C4-2B (cell line): ENCODE results near the gene FAM117A.
"Not testable (repeated sequence)": the region's sequence is repeated elsewhere in the genome, so short reads cannot be mapped to it uniquely, and the experiment has no call there.

Experiments
- H3K27ac ChIP-seq: fragments of 450-650 bp; 2 replicates; pipeline ENCODE4 v1.5.1; 2017
- ZFX ChIP-seq: fragments of 450-650 bp; IDR thresholded peaks from 2 replicates; pipeline ENCODE4 v1.6.1; 2017
- TF ChIP-seq, protein P1 (sequence below): fragments of 450-650 bp; conservative IDR thresholded peaks from 2 replicates; pipeline ENCODE4 v1.5.1; 2017; ENCODE audit warnings: mild to moderate bottlenecking

Gene FAM117A

DNA sequence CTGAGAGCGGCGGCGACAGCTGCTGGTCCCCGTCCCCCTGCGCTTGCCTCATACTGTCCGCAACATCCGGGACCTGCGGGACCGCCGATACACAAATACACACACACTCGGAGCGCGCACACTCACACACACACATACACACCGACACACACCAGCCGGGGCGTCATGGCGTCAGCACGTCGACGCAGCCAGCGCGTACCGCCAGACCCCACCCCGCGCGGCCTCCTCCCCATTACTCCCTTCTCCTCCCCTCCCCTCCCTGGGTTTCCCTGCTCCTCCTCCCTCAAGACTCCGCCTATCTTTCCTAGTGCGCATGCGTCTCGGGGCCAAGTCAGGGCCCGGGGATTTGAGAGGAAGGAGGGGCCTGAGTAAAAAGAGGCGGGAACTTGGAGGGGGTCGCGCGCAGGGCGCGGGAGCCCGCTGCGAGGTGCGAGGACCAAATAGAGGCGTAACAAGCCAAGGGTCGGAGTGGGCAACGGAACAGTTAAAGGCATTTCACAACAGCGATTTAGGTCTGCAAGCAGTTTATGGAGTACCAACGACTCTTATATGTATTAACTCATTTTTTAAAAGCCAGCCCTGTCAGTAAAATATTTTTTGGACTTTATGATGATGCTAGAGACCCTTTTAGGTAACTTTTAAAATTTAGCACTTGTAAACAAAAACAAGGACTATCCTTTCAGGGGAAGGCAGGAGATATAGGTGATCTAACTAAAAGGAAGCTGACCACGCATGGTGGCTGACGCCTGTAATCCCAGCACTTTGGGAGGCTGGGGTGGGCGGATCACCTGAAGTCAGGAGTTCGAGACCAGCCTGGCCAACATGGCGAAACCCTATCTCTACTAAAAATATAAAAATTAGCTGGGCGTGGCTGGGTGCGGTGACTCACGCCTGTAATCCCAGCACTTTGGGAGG lies 85.7 kb downstream of the FAM117A start, which contains the start of gene SPOP:
SPOP (minus strand) TSS at position 165 of the 915 bp plus-strand sequence. CDS start 55,287 bp downstream, outside the sequence.
- H3K27ac ChIP-seq = peak within 1 kb of the TSS; percentile 93
- TF ChIP-seq, protein P1, sequence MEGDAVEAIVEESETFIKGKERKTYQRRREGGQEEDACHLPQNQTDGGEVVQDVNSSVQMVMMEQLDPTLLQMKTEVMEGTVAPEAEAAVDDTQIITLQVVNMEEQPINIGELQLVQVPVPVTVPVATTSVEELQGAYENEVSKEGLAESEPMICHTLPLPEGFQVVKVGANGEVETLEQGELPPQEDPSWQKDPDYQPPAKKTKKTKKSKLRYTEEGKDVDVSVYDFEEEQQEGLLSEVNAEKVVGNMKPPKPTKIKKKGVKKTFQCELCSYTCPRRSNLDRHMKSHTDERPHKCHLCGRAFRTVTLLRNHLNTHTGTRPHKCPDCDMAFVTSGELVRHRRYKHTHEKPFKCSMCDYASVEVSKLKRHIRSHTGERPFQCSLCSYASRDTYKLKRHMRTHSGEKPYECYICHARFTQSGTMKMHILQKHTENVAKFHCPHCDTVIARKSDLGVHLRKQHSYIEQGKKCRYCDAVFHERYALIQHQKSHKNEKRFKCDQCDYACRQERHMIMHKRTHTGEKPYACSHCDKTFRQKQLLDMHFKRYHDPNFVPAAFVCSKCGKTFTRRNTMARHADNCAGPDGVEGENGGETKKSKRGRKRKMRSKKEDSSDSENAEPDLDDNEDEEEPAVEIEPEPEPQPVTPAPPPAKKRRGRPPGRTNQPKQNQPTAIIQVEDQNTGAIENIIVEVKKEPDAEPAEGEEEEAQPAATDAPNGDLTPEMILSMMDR = no peak
- TF ChIP-seq ZFX = no peak

DNA sequence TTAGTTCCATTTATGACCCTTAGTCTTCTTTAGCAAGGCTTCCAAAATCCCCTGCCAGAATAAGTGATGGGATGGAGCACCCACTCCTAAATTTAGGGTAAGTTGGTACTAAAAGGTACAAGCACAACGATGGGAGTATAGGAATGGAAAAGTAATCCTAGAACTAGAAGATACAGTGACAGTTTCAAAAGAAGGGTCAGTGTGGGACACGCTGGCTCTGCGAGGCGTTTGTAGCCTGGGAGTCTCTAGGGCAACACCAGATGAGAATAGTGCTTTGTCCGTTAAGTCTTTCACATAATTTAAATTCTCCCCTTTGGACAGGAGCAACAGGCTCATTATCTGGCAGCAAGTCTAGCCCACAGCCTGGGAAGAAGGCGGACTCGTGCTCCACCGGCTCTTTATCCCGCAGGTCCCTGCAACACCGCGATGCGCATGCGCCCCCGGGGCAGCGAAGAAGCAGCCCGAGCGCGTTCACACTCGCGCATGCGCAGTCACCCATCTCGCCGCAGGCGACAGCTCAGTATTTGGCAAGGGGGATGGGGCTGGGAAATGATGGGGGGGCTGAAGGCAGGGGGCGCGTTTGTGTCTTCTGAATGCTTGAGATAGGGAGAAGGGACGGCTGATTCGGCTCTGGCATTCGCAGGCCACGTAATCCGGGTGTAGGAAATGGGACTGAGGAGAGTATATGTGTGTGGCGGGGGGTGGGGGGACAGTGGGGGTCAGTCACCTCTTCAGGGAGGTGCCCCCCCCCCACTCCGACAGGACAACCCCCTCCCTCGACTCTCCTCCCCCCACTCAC lies 86.6 kb downstream of the FAM117A start:
- TF ChIP-seq, protein P1 = no peak
- no peak for TF ChIP-seq ZFX
- H3K27ac ChIP-seq = peak overlapping the region; percentile 93

DNA sequence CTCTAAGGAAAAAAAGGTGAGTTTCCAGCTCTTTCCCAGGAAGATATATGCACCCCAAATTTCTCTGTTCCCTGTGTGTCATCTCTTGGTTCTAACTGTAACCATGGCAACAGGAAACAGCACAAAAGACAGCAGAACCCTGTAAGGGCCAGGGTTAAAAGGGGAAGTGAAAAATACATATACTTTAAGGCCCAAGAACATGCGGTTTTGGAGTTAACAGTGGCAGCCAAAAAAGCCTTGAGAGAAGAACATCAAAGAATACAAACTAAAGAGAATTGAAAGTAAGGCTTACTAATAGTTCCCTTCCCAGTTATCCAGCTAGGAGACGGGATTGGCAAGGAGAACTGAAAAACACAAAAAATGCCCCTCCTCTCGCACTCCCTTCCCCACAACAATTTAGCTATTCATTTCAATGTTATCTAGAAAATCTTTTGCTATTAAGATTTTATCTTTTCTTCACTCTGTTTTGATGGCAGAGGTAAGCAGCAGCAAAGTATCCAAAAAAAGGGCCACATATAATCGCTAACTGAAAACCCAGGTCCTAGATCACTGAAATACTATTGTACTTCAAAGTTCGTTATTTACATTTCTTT lies 87.6 kb downstream of the FAM117A start:
- no peak overlapping the region for H3K27ac ChIP-seq
- TF ChIP-seq ZFX = no peak
- TF ChIP-seq, protein P1 = no peak

DNA sequence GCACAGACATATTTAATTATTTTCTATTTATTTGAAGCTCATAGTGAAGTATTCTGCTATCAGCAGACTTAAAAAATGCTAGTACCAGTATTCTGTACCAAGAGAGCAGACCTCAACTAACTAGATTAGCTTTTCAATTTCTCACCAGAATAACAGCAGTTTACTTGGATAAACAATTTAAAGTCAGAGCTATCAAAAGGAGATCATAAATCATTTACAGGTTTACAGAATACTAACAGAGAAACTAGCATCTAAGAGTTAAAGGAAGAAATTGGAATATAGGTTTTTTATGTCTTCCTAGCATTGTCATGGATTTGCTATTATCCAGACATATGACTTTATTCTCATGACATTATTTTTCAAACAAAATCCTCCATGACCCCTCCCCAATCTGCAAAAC lies 89.4 kb downstream of the FAM117A start:
- no peak for TF ChIP-seq ZFX
- TF ChIP-seq, protein P1 = no peak
- no peak overlapping the region for H3K27ac ChIP-seq

DNA sequence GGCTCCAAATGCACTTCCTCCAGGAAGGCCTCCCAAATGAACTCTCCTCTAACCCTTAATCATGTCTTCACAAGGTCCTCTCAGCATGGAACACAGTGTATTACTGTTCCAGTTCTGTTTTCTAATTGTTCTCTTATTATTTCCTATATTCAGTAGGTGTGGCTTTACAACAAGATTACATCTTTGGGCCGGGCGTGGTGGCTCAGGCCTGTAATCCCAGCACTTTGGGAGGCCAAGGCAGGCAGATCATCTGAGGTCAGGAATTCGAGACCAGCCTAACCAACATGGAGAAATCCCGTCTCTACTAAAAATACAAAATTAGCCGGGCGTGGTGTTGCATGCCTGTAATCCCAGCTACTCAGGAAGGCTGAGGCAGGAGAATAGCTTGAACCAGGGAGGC lies 90.3 kb downstream of the FAM117A start:
- H3K27ac ChIP-seq = not testable (repeated sequence)

DNA sequence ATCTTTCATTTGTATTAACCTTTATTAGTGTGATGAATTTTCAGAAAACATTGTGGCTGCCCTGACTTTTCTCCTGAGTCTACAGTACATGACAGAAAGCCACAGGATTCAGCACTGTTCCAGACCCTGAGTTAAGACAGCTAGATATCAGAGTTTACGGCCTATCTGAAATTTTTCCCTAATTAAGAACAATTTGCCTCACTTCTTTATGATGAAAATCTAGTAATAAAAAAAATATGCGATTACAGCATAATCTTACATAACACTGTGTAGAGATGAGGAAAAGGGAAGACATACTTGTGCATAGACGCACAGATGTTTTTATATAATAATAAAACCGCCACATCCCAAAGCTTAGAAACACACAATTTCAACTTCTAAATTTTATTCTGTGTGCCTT lies 93.3 kb downstream of the FAM117A start:
- no peak overlapping the region for H3K27ac ChIP-seq
- no peak for TF ChIP-seq ZFX
- TF ChIP-seq, protein P1 = no peak

DNA sequence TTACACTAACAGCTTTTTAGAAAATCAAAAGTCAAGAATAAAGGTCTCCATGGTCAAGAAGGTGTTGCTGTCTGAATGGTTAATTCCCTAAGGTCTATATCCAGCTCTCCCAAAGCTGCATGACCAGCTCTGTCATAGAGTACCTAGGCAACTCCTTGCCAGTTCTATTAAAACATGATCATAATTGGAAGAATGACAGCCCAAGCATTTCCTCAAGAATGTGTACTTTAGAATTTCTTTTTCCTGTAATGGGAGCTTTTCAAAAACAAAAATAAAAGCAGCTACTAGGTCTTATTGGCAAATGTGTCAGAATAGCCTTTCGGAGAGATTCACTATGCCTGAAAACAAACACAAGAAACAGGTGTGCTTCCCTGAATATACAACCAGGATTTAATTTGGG lies 93.9 kb downstream of the FAM117A start:
- no peak overlapping the region for H3K27ac ChIP-seq
- TF ChIP-seq, protein P1 = no peak
- no peak for TF ChIP-seq ZFX
